ENCODE data around the gene DIAPH1. TPM values are rescaled to one million over a fixed set of nuclear protein-coding genes. Genes with fewer than 3 reads are reported as not detected.
A peak's percentile ranks its signal among the peaks of the same experiment; 100 is the strongest.

Gene DIAPH1
- total RNA-seq, 1 donor from 2014 or later: 16.7 TPM

- Histone ChIP-seq H3K4me1 (ENCODE audit: control insufficient read depth in 3 of 3, insufficient read depth in 3 of 3, low read length in 3 of 3) (peaks cover 42 to 48% (median 46%) of the 10 kb centered on the region in 3 donors), H3K4me3 (ENCODE audit: low read length in 3 of 3) (peak overlapping the region in 1 of 3 donors; percentile 10)
Observed at GRCh38 chr5:141483902-141484301, 134.9 kb downstream of the DIAPH1 start.

DNA sequence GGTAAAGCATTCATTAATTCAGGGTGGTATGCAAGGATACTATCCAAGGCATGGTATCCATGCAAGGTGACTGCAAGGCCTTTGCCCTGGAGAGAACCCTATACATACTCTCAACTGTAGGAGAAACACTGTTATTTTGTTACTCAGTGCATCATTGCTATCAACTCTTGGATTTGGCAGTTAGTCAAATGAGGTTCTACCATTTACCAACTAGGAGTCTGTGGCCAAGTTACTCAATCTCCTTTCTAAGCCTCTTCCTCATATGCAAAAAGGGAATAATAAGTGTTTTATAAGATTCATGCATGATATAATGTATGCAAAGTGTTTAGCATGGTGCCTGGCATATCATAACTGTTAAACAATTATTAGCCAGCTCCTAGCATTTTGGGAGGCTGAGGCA is 139.0 kb downstream of the DIAPH1 start:
- no peak overlapping the region for H3K9ac ChIP-seq (ENCODE audit: low read depth in 1 of 3, low read length in 3 of 3)
- H3K36me3 ChIP-seq (ENCODE audit: control insufficient read depth in 3 of 3, insufficient read depth in 3 of 3, low read length in 3 of 3): no peaks in the 10 kb centered on the region
- no peaks in the 10 kb centered on the region for H3K9me3 ChIP-seq (ENCODE audit: control insufficient read depth in 3 of 3, low read length in 3 of 3)
- peak overlapping the region in 2 of 3 donors; percentile 27 to 61 for H3K4me3 ChIP-seq (ENCODE audit: low read length in 3 of 3)
- no peak overlapping the region for H3K27ac ChIP-seq (ENCODE audit: low read depth, low read length)
- H3K4me1 ChIP-seq (ENCODE audit: control insufficient read depth in 3 of 3, insufficient read depth in 3 of 3, low read length in 3 of 3): peaks cover 53 to 58% (median 55%) of the 10 kb centered on the region in 3 donors
- no peaks in the 10 kb centered on the region for H3K27me3 ChIP-seq (ENCODE audit: control insufficient read depth in 3 of 3, insufficient read depth in 3 of 3, low read length in 3 of 3)

More at GRCh38 chr5:141483902-141484301, 134.9 kb downstream of the DIAPH1 start:
- Histone ChIP-seq H3K9ac (ENCODE audit: low read depth in 1 of 3, low read length in 3 of 3) (peak overlapping the region in 1 of 3 donors; percentile 25), H3K27me3 (ENCODE audit: control insufficient read depth in 3 of 3, insufficient read depth in 3 of 3, low read length in 3 of 3) (peaks cover 0 to 4% (median 0%) of the 10 kb centered on the region in 3 donors), H3K9me3 (ENCODE audit: control insufficient read depth in 3 of 3, low read length in 3 of 3) (no peaks in the 10 kb centered on the region), H3K27ac (ENCODE audit: low read depth, low read length) (no peak overlapping the region), H3K36me3 (ENCODE audit: control insufficient read depth in 3 of 3, insufficient read depth in 3 of 3, low read length in 3 of 3) (peaks cover 3 to 9% (median 6%) of the 10 kb centered on the region in 3 donors)

DNA sequence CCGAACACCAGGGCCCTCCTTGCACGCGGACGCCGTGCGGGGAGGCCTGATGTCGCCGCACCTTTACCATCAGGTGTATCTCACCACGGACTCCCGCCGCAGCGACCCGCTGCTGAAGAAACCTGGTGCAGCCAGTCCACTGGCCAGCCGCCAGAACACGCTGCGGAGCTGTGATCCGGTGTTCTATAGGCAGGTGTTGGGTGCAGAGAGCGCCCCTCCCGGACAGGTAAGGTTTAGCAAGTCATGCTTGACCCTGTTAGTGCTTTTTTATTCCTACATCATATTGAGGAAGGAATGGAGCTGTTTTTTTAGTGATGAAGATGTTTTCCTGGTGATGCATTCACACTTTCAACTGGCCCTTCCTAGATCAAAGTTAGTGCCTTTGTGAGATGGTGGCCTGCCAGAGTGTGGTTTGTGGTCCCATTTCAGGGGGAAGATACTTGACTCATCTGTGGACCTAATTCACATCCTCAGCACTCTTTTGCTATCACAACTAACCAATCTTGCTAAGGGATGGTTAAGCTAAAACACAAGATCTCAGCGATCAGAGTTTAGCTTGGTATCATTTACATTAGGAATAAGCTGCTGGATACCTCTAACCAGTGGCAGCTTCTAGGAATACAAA is 140.4 kb downstream of the DIAPH1 start:
- Histone ChIP-seq H3K4me1 (ENCODE audit: control insufficient read depth in 3 of 3, insufficient read depth in 3 of 3, low read length in 3 of 3) (peaks cover 41 to 49% (median 46%) of the 10 kb centered on the region in 3 donors), H3K9ac (ENCODE audit: low read depth in 1 of 3, low read length in 3 of 3) (peak overlapping the region in 2 of 3 donors; percentile 57 to 84), H3K36me3 (ENCODE audit: control insufficient read depth in 3 of 3, insufficient read depth in 3 of 3, low read length in 3 of 3) (no peaks in the 10 kb centered on the region), H3K4me3 (ENCODE audit: low read length in 3 of 3) (peak overlapping the region; percentile 46 to 96 (median 91)), H3K27ac (ENCODE audit: low read depth, low read length) (no peak overlapping the region), H3K9me3 (ENCODE audit: control insufficient read depth in 3 of 3, low read length in 3 of 3) (no peaks in the 10 kb centered on the region), H3K27me3 (ENCODE audit: control insufficient read depth in 3 of 3, insufficient read depth in 3 of 3, low read length in 3 of 3) (no peaks in the 10 kb centered on the region)

DNA sequence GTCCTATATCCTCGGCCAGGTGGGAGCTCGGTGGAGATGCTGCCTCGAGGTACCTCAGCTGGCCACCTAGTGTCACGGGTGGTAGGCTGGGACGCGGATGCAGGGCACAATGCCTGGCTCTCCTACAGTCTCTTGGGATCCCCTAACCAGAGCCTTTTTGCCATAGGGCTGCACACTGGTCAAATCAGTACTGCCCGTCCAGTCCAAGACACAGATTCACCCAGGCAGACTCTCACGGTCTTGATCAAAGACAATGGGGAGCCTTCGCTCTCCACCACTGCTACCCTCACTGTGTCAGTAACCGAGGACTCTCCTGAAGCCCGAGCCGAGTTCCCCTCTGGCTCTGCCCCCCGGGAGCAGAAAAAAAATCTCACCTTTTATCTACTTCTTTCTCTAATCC is 141.0 kb downstream of the DIAPH1 start:
- Histone ChIP-seq H3K9ac (ENCODE audit: low read depth in 1 of 3, low read length in 3 of 3) (peak overlapping the region; percentile 34 to 84 (median 57)), H3K27ac (ENCODE audit: low read depth, low read length) (no peak overlapping the region), H3K9me3 (ENCODE audit: control insufficient read depth in 3 of 3, low read length in 3 of 3) (no peaks in the 10 kb centered on the region), H3K36me3 (ENCODE audit: control insufficient read depth in 3 of 3, insufficient read depth in 3 of 3, low read length in 3 of 3) (no peaks in the 10 kb centered on the region), H3K4me3 (ENCODE audit: low read length in 3 of 3) (peak overlapping the region; percentile 91 to 96 (median 96)), H3K27me3 (ENCODE audit: control insufficient read depth in 3 of 3, insufficient read depth in 3 of 3, low read length in 3 of 3) (no peaks in the 10 kb centered on the region), H3K4me1 (ENCODE audit: control insufficient read depth in 3 of 3, insufficient read depth in 3 of 3, low read length in 3 of 3) (peaks cover 41 to 46% (median 45%) of the 10 kb centered on the region in 3 donors)

- H3K36me3 ChIP-seq (ENCODE audit: control insufficient read depth in 3 of 3, insufficient read depth in 3 of 3, low read length in 3 of 3): no peaks in the 10 kb centered on the region
- no peaks in the 10 kb centered on the region for H3K27me3 ChIP-seq (ENCODE audit: control insufficient read depth in 3 of 3, insufficient read depth in 3 of 3, low read length in 3 of 3)
- H3K9me3 ChIP-seq (ENCODE audit: control insufficient read depth in 3 of 3, low read length in 3 of 3): no peaks in the 10 kb centered on the region
- H3K9ac ChIP-seq (ENCODE audit: low read depth in 1 of 3, low read length in 3 of 3): peak overlapping the region; percentile 84 to 94 (median 92)
- H3K4me1 ChIP-seq (ENCODE audit: control insufficient read depth in 3 of 3, insufficient read depth in 3 of 3, low read length in 3 of 3): peaks cover 41 to 46% (median 45%) of the 10 kb centered on the region in 3 donors
- H3K27ac ChIP-seq (ENCODE audit: low read depth, low read length): peak overlapping the region; percentile 89
- H3K4me3 ChIP-seq (ENCODE audit: low read length in 3 of 3): peak overlapping the region; percentile 91 to 96 (median 96)
Observed at GRCh38 chr5:141477044-141477575, 141.7 kb downstream of the DIAPH1 start.

DNA sequence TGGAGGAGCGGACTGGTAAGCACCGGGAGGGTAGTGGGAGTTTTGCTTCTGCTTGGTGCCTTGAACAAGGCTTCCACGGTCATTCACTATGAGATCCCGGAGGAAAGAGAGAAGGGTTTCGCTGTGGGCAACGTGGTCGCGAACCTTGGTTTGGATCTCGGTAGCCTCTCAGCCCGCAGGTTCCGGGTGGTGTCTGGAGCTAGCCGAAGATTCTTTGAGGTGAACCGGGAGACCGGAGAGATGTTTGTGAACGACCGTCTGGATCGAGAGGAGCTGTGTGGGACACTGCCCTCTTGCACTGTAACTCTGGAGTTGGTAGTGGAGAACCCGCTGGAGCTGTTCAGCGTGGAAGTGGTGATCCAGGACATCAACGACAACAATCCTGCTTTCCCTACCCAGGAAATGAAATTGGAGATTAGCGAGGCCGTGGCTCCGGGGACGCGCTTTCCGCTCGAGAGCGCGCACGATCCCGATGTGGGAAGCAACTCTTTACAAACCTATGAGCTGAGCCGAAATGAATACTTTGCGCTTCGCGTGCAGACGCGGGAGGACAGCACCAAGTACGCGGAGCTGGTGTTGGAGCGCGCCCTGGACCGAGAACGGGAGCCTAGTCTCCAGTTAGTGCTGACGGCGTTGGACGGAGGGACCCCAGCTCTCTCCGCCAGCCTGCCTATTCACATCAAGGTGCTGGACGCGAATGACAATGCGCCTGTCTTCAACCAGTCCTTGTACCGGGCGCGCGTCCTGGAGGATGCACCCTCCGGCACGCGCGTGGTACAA is 142.5 kb downstream of the DIAPH1 start:
- Histone ChIP-seq H3K27me3 (ENCODE audit: control insufficient read depth in 3 of 3, insufficient read depth in 3 of 3, low read length in 3 of 3) (no peaks in the 10 kb centered on the region), H3K9me3 (ENCODE audit: control insufficient read depth in 3 of 3, low read length in 3 of 3) (no peaks in the 10 kb centered on the region), H3K36me3 (ENCODE audit: control insufficient read depth in 3 of 3, insufficient read depth in 3 of 3, low read length in 3 of 3) (no peaks in the 10 kb centered on the region), H3K4me1 (ENCODE audit: control insufficient read depth in 3 of 3, insufficient read depth in 3 of 3, low read length in 3 of 3) (peaks cover 40 to 46% (median 45%) of the 10 kb centered on the region in 3 donors), H3K9ac (ENCODE audit: low read depth in 1 of 3, low read length in 3 of 3) (peak overlapping the region; percentile 84 to 94 (median 92)), H3K27ac (ENCODE audit: low read depth, low read length) (peak overlapping the region; percentile 89), H3K4me3 (ENCODE audit: low read length in 3 of 3) (peak overlapping the region; percentile 91 to 96 (median 96))

DNA sequence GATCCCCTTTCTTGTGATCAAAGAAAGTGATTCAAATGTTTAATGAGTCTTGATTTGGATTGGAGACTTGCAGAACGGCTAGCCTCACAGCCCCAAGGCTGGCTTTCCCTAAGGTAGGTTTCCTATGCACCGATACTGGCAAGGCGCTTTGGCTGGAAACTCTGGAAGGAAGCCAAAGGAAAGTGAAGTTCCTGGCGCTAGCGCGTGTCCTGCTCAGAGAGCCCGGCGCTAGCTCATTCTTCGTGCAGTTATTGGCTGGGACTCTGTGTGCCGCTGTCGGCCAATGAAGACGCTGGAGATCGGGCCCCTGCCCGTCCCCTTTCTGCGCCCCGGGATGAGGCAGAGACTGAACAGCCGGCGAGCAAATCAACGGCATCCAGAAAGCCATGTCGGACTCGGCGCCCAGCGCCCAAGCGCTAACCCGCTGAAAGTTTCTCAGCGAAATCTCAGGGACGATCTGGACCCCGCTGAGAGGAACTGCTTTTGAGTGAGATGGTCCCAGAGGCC is 143.1 kb downstream of the DIAPH1 start, which contains the start of gene PCDHGC3:
PCDHGC3 (plus strand) TSS at position 342 of the 507 bp plus-strand sequence; CDS start at position 493, 151 bp downstream.
- H3K4me3 ChIP-seq (ENCODE audit: low read length in 3 of 3): peak within 1 kb of the TSS; percentile 91 to 96 (median 96)
- peaks cover 38 to 45% (median 43%) of the 10 kb centered on the region in 3 donors for H3K4me1 ChIP-seq (ENCODE audit: control insufficient read depth in 3 of 3, insufficient read depth in 3 of 3, low read length in 3 of 3)
- no peaks in the 10 kb centered on the region for H3K9me3 ChIP-seq (ENCODE audit: control insufficient read depth in 3 of 3, low read length in 3 of 3)
- no peaks in the 10 kb centered on the region for H3K27me3 ChIP-seq (ENCODE audit: control insufficient read depth in 3 of 3, insufficient read depth in 3 of 3, low read length in 3 of 3)
- H3K36me3 ChIP-seq (ENCODE audit: control insufficient read depth in 3 of 3, insufficient read depth in 3 of 3, low read length in 3 of 3): no peaks in the 10 kb centered on the region
- H3K9ac ChIP-seq (ENCODE audit: low read depth in 1 of 3, low read length in 3 of 3): peak within 1 kb of the TSS; percentile 84 to 94 (median 92)
- peak within 1 kb of the TSS; percentile 89 for H3K27ac ChIP-seq (ENCODE audit: low read depth, low read length)

DNA sequence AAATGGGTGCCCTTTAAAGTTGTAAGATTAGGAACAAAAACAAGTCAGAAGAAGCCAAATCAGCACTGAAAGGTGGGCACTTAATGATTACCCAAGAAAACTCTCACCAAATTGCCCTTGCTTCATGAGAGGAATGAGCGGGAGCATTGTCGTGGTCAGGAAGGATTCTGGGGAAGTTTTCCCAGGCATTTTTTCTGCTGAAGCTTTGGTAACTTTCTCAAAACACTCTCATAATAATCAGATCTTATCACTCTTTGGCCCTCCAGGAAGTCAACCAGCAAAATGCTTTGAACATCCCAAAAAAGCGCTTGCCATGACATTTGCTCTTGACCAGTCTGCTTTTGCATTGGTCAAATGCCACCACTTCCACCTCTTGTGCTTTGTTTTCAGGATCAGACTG is 153.4 kb downstream of the DIAPH1 start:
- H3K4me3 ChIP-seq (ENCODE audit: low read length in 3 of 3): no peak overlapping the region
- no peak overlapping the region for H3K27ac ChIP-seq (ENCODE audit: low read depth, low read length)
- no peaks in the 10 kb centered on the region for H3K27me3 ChIP-seq (ENCODE audit: control insufficient read depth in 3 of 3, insufficient read depth in 3 of 3, low read length in 3 of 3)
- H3K9me3 ChIP-seq (ENCODE audit: control insufficient read depth in 3 of 3, low read length in 3 of 3): no peaks in the 10 kb centered on the region
- no peaks in the 10 kb centered on the region for H3K36me3 ChIP-seq (ENCODE audit: control insufficient read depth in 3 of 3, insufficient read depth in 3 of 3, low read length in 3 of 3)
- no peak overlapping the region for H3K9ac ChIP-seq (ENCODE audit: low read depth in 1 of 3, low read length in 3 of 3)
- no peaks in the 10 kb centered on the region for H3K4me1 ChIP-seq (ENCODE audit: control insufficient read depth in 3 of 3, insufficient read depth in 3 of 3, low read length in 3 of 3)
